Transverse colon (tissue), 4 donors: Measurements from ENCODE around the gene RUVBL2. TPM values are rescaled to one million over a fixed set of nuclear protein-coding genes. Genes with fewer than 3 reads are reported as not detected.
A peak's percentile ranks its signal among the peaks of the same experiment; 100 is the strongest.

Source experiments
- DNase-seq: peaks from one replicate; pipeline ENCODE4 v3.0.0-alpha.2; 2019
- H3K27ac ChIP-seq, 4 donors: fragments of 200-600 bp; sonication (generic); 2 replicates each; pipeline ENCODE4 v1.5.1; 2016 to 2018; ENCODE audit warnings: inconsistent platforms in 4 of 4
- H3K27me3 ChIP-seq: fragments of 200-600 bp; sonication (generic); 2 replicates; pipeline ENCODE4 v1.5.1; 2017; ENCODE audit warnings: inconsistent platforms
- H3K36me3 ChIP-seq, 4 donors: fragments of 200-600 bp; sonication (generic); 2 replicates each; pipeline ENCODE4 v1.5.1; 2017 to 2019; ENCODE audit warnings: inconsistent platforms in 4 of 4
- H3K4me1 ChIP-seq, 4 donors: fragments of 200-600 bp; sonication (generic); 2 replicates each; pipeline ENCODE4 v1.5.1; 2017 to 2020; ENCODE audit warnings: inconsistent platforms in 4 of 4
- H3K4me3 ChIP-seq, 4 donors: fragments of 200-600 bp; sonication (generic); 1 replicate in 1 of 4; 2 replicates in 3 of 4; pipeline versions ENCODE4 v1.5.1 to v1.6.1; 2017 to 2019; ENCODE audit warnings: inconsistent platforms in 4 of 4
- H3K9me3 ChIP-seq, 2 donors: fragments of 200-600 bp; sonication (generic); 2 replicates each; pipeline ENCODE4 v1.5.1; 2017 to 2019; ENCODE audit warnings: inconsistent platforms in 2 of 2
- CTCF ChIP-seq, 5 experiments: fragments of 200-600 bp in 3 of 5; fragments of 450-650 bp in 2 of 5; sonication (generic) in 3 of 5; IDR thresholded peaks; 1 replicate in 2 of 5; 2 replicates in 3 of 5; pipeline ENCODE4 v1.5.1; 2016 to 2017; ENCODE audit warnings: antibody characterized with exemption in 5 of 5, inconsistent platforms in 3 of 5, mild to moderate bottlenecking in 2 of 5, moderate library complexity in 1 of 5
- EP300 ChIP-seq: sonication (generic); formaldehyde crosslinking; IDR thresholded peaks from one replicate; pipeline ENCODE4 v1.6.1; 2017; ENCODE audit warnings: antibody characterized with exemption, low read depth
- POLR2A ChIP-seq: fragments of 450-650 bp; IDR thresholded peaks from one replicate; pipeline ENCODE4 v1.6.1; 2016; ENCODE audit warnings: antibody characterized with exemption, mild to moderate bottlenecking, moderate library complexity
- POLR2AphosphoS5 ChIP-seq, 3 donors: sonication (generic); formaldehyde crosslinking; IDR thresholded peaks; one replicate each; pipeline ENCODE4 v1.6.1; 2016; ENCODE audit warnings: antibody characterized with exemption in 3 of 3
- WGBS, 2 donors: methylation state at CpG; one replicate each; pipeline ENCODE4 v1.1.5; 2018; ENCODE audit warnings: low coverage in 1 of 2; 5-methylcytosine and 5-hydroxymethylcytosine counted together
- in situ Hi-C, 4 donors: fragments of 200-750 bp; cut with MboI; loops; one replicate each; pipeline versions ENCODE4 v1.15.0 to v1.15.1; 2017; ENCODE audit warnings: low sequenced_read_pairs in 3 of 4, low pct_ligation_motif_present in 1 of 4, low pct_unique_long_range_greater_than_20kb in 1 of 4
- intact Hi-C: fragments of 100-400 bp; cut with DNase I; formaldehyde crosslinking; loops from one replicate; pipeline ENCODE4 v1.15.1; 2023; ENCODE audit warnings: low total_unique reads
- total RNA-seq, 4 donors: library from RNA; depleted of rRNA; stranded (reverse); fragments of >200 nt; gene quantifications; one replicate each; pipeline ENCODE4 v1.1.0, GENCODE V29; 2016

RUVBL2 gene
- total RNA-seq, 4 donors from 2014 or later = 48.6 to 66.9 (median 59.4) TPM

GRCh38 chr19:48958006-48958405, 35.7 kb upstream of the RUVBL2 start:
- Histone ChIP-seq H3K27ac (no peak overlapping the region), H3K27me3 (no peaks in the 10 kb centered on the region), H3K4me1 (peaks cover 13 to 48% (median 43%) of the 10 kb centered on the region in 4 donors), H3K9me3 (no peaks in the 10 kb centered on the region), H3K4me3 (no peak overlapping the region), H3K36me3 (no peaks in the 10 kb centered on the region)
- 96 to 97% methylated on average over 7 to 8 of the region's 8 CpGs for WGBS, 2 donors
- intact Hi-C loops (no loop called here), in situ Hi-C loops (loop anchor here in 2 of 4 donors (10.0 to 25.0 kb wide), 2 partner anchors 83 to 96 kb away; partner anchors contain the start of genes PPP1R15A (in 2 of the 2) and PLEKHA4 (in 1 of the 2))
- DNase-seq = no peak
- TF ChIP-seq POLR2A (no peak), EP300 (no peak), POLR2AphosphoS5 (IDR thresholded peaks at IDR 0.05) (no peak)

- no peak for TF ChIP-seq EP300
- no peak for TF ChIP-seq POLR2AphosphoS5 (IDR thresholded peaks at IDR 0.05)
- TF ChIP-seq CTCF (IDR thresholded peaks at IDR 0.05) = no peak
- TF ChIP-seq POLR2A = no peak
- 66 to 79% methylated on average over 7 to 16 of the region's 16 CpGs for WGBS, 2 donors
- no peaks in the 10 kb centered on the region for H3K36me3 ChIP-seq
- in situ Hi-C loops = loop anchor here in 2 of 4 donors (10.0 to 25.0 kb wide), 2 partner anchors 85 to 97 kb away; partner anchors contain the start of genes PPP1R15A (in 2 of the 2) and PLEKHA4 (in 1 of the 2)
- H3K9me3 ChIP-seq = no peaks in the 10 kb centered on the region
- no peaks in the 10 kb centered on the region for H3K27me3 ChIP-seq
- H3K27ac ChIP-seq = peak overlapping the region; percentile 94 to 97 (median 96)
- DNase-seq = no peak
- peaks cover 27 to 64% (median 55%) of the 10 kb centered on the region in 4 donors for H3K4me1 ChIP-seq
- intact Hi-C loops = loop anchor here (10.0 kb wide), 2 partner anchors 55 to 85 kb away; partner anchors contain the start of genes NUCB1 and PPP1R15A
- no peak overlapping the region for H3K4me3 ChIP-seq
Measured at GRCh38 chr19:48959341-48960239, 34.1 kb upstream of the RUVBL2 start.

DNA sequence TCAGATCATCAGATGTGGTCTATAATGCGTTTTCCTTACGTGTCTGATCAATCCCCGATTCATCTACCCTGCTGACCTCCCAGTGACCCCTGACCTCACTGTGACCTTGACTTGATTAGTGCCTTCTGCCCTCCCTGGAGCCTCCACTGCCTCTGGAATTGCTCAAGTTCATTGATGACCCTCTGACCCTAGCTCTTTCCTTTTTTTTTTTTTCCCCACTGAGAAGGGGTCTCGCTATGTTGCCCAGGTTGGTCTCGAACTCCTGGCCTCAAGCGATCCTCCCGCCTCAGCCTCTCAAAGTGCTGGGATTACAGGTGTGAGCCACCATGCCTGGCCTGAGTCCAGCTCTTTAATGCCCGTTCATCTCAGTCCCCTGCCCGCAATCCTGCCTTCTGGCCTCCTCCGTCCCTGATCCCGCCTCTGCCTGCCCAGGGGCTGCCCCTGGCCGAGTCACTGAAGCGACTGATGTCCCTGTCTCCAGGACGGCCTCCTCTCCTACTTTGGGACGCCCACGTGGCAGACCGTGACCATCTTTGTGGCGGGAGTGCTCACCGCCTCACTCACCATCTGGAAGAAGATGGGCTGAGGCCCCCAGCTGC, 32.5 kb upstream of the RUVBL2 start:
- Histone ChIP-seq H3K4me3 (no peak overlapping the region), H3K27me3 (no peaks in the 10 kb centered on the region), H3K4me1 (peaks cover 23 to 58% (median 50%) of the 10 kb centered on the region in 4 donors), H3K36me3 (peaks cover 0 to 1% (median under 1%) of the 10 kb centered on the region in 4 donors), H3K27ac (peak overlapping the region; percentile 94 to 97 (median 96)), H3K9me3 (no peaks in the 10 kb centered on the region)
- in situ Hi-C loops (loop anchor here in 1 of 4 donors (25.0 kb wide), 1 partner anchor 99 kb away; the partner anchor contains the start of genes PLEKHA4 and PPP1R15A), intact Hi-C loops (loop anchor here (10.0 kb wide), 2 partner anchors 56 to 86 kb away; partner anchors contain the start of genes NUCB1 and PPP1R15A)
- WGBS, 2 donors = 82 to 84% methylated on average over 5 to 19 of the region's 19 CpGs
- no peak for TF ChIP-seq EP300
- TF ChIP-seq POLR2AphosphoS5 (IDR thresholded peaks at IDR 0.05) = no peak
- TF ChIP-seq CTCF (IDR thresholded peaks at IDR 0.05) = no peak
- no peak for TF ChIP-seq POLR2A
- peak; percentile 32 for DNase-seq

DNA sequence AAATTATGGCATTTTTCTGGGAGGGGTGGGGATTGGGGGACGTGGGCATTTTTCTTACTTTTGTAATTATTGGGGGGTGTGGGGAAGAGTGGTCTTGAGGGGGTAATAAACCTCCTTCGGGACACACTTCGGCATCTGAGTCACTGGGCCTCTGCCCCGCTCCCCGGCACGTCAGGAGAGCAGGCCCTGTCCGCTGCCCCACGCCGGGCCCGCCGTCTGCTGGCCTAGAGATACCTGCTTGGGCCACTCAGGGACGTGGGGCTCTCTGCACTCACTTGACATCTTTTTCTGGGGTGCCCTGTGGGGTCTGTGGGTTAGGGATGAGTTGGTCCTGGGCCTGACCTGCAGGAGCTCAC, 32.0 kb upstream of the RUVBL2 start:
- no peak overlapping the region for H3K4me3 ChIP-seq
- H3K36me3 ChIP-seq = peaks cover 0 to 6% (median 3%) of the 10 kb centered on the region in 4 donors
- no peaks in the 10 kb centered on the region for H3K27me3 ChIP-seq
- intact Hi-C loops (loop anchor here (10.0 kb wide), 2 partner anchors 57 to 87 kb away; partner anchors contain the start of genes NUCB1 and PPP1R15A), in situ Hi-C loops (loop anchor here in 1 of 4 donors (25.0 kb wide), 1 partner anchor 99 kb away; the partner anchor contains the start of genes PLEKHA4 and PPP1R15A)
- DNase-seq = no peak
- peak overlapping the region; percentile 94 to 97 (median 96) for H3K27ac ChIP-seq
- H3K9me3 ChIP-seq = no peaks in the 10 kb centered on the region
- peaks cover 28 to 60% (median 53%) of the 10 kb centered on the region in 4 donors for H3K4me1 ChIP-seq
- WGBS, 2 donors = 77% methylated on average over 12 of the region's 12 CpGs; no CpG with 5 or more reads in 1 of the 2 donors
- TF ChIP-seq POLR2AphosphoS5 (IDR thresholded peaks at IDR 0.05) = no peak
